Measurements from ENCODE around the gene ETHE1.

The ETHE1 gene

DNA sequence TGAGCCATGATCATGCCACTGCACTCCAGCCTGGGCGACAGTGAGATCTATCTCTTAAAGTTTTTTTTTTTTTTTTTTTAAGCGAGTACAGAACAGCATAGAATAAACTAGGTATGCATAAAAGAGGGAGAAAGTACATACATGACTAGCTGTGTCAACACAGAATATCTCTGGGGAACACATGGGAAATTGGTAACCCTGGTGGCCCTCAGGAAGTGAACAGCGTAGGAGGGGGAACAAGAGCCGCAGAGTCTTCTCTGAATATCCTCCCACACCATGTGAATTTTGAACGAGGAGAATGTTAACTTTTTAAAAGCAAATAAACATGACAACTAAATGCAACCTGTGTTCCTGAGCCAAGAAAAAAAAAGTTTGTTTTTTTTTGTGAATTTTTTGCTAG, 37.7 kb downstream of the ETHE1 start:
- no peak for DNase-seq (ENCODE audit: low read depth)

DNA sequence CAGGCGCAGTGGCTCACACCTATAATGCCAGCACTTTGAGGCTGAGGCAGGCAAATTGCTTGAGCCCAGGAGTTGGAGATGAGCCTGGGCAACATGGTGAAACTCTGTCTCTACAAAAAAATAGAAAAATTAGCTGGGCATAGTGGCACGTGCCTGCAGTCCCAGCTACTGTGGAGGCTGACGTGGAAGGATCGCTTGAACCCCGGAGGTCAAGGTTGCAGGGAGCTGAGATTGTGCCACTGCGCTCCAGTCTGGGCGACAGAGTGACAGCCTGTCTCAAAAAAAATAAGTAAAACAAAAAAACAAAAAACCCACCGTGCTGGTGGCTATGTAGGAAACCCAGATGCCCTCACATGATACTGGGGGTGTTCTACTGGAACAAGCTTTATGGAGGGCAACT, 38.8 kb downstream of the ETHE1 start:
- no peak for DNase-seq (ENCODE audit: low read depth)

- no peak for DNase-seq (ENCODE audit: low read depth)
These were observed 40.6 kb downstream of the ETHE1 start for GRCh38 chr19:43486412-43486811.

DNA sequence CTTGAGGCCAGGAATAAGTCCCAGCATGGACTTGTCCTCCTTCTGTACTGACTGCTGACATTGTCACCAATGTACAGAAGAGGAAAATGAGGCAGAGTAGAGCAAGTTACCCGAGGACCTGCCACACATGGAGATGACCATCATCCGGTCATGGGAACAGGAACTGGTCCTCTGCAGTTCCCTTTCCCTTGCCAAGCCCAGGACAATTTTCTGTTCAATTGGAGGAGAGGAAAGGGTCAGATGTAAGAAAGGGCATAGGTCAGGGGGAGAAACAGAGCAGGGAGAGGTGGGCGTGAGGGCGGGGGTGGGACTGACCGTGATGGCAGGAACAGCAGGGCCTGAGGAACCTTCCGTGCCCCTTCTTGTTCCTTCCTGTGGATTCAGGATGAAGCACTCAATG, 41.0 kb downstream of the ETHE1 start:
- DNase-seq (ENCODE audit: low read depth) = no peak

DNA sequence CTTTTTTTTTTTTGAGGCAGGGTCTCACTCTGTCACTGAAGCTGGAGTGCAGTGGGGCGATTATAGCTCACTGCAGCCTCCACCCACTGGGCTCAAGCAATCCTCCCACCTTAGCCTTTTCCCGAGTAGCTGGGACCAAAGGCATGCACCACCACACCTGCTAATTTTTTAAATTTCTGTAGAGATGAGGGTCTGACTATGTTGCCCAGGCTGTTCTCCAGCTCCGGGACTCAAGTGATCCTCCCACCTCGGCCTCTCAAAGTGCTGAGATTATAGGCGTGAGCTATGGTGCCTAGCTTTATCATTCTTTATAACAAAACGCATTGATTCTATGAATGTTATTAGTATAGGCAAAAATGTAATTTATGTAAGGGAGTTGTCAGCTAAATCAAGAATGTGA, 43.7 kb downstream of the ETHE1 start:
- no peak for DNase-seq (ENCODE audit: low read depth)

- DNase-seq (ENCODE audit: low read depth) = no peak
These were observed 44.8 kb downstream of the ETHE1 start for GRCh38 chr19:43482193-43482592.

- DNase-seq (ENCODE audit: low read depth) = no peak
These were observed 45.3 kb downstream of the ETHE1 start for GRCh38 chr19:43481701-43482100.

GRCh38 chr19:43480574-43480973, 46.4 kb downstream of the ETHE1 start:
- no peak for DNase-seq (ENCODE audit: low read depth)

GRCh38 chr19:43479961-43480561, 46.9 kb downstream of the ETHE1 start:
- no peak for DNase-seq (ENCODE audit: low read depth)

DNA sequence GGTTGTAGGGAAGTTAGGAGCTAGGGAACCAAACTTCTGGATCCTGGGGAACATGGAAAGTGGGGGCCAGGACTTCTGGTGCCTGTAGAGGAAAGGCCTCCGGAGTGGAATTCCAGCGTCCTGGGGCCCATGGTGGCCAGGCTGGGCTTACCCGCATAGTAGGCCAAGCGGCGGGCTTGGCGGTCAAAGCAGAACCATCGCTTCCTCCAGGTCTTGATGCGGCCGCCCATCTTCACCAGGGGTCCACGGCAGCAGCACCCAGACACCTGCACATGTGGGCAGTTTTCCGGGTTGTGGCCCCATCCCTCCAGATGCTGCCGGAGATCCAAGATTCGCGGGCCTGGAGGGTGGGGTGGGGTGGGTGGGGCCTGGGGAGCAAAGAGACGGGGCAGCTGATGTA, 47.8 kb downstream of the ETHE1 start:
- DNase-seq (ENCODE audit: low read depth) = no peak

GRCh38 chr19:43478323-43478722, 48.7 kb downstream of the ETHE1 start:
- no peak for DNase-seq (ENCODE audit: low read depth)

GRCh38 chr19:43476606-43477005, 50.4 kb downstream of the ETHE1 start:
- DNase-seq (ENCODE audit: low read depth) = no peak

DNA sequence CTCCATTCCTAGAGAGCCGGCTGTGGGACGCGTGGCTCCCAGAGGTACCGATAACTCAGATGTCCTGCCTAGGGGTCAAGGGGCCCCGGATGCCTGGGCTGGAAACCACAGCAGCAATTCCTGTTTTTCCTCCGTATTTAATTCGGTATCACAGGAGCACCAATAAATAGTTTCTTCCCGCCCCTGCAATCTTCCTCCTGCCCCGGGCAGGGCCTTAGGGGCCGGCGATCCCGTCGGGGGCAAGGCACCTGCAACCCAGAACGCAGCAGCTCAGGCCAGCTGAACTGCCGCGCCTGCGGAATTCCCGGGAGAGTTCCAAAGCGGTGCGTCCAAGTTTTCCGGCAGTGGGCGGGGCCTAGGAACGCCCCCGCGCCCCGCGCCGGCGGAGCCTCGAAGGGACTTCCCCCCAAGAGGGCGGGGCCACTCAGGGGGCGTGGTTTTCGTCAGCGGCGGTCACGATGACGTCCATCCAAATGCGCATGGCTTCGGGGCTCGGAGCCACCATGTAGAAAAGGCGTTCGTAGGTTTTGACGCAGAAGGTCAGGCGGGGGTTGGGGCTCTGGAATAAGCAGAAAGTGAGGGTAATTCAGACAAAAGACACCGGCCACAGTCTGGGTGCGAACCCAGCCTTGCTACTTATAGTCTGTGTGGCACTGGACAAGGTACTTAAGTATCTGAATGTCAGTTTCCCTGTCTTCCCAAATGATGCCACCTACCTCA, 51.9 kb downstream of the ETHE1 start:
- DNase-seq (ENCODE audit: low read depth) = peak; percentile 92

DNA sequence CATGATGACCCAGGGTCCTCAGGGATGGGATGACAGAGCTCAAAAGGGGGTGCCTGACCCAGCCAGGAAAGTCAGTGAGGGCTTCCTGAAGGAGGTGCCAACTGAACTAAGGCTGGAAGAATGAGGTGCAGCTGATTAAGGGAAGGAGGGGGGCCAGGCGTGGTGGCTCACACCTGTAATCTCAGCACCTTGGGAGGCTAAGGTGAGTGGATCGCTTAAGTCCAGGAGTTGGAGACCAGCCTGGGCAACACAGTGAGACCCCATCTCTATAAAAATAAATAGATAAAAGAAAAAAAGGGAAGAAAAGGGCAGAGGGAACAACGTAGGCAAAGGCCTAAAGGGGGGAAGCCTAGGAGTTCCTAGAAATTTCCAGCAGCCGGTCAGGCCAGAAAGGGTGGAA, 52.5 kb downstream of the ETHE1 start:
- DNase-seq (ENCODE audit: low read depth) = no peak

GRCh38 chr19:43471091-43471490, 55.9 kb downstream of the ETHE1 start:
- no peak for DNase-seq (ENCODE audit: low read depth)

DNA sequence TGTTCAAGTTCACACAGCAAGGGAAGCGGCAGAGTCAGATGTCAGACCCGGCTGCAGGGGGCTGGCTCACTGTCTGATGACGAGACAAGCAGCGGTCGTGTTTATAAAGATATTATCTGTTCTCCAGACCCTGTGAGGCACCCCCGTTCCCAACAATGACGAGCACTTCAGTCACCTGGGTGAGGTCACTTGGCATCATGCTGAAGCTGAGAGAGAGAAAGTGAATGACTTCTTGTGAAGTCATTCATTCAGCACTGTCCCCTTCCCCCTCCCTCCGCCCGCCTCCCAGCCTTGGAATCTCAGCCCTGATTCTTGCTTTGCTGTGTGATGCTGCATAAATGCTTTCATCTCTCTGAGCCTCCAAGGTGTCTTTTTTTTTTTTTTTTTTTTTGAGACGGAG, 56.7 kb downstream of the ETHE1 start:
- DNase-seq (ENCODE audit: low read depth) = no peak

DNA sequence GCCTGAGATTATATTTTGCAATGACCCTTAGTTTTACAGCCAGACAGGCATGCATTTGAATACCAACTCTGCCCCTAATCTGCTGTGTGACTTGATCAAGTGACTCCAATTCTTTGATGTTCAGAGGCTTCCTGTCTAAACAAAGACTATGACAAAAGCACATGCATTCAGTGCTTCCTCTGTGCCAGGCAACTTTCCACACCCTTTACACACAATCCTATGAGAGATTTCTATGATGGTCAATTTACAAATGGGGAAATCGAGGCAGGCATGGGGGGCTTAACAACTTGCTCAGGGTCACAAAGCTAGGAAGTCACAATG, 57.9 kb downstream of the ETHE1 start:
- no peak for DNase-seq (ENCODE audit: low read depth)

GRCh38 chr19:43468354-43469159, 58.4 kb downstream of the ETHE1 start:
- no peak for DNase-seq (ENCODE audit: low read depth)

DNA sequence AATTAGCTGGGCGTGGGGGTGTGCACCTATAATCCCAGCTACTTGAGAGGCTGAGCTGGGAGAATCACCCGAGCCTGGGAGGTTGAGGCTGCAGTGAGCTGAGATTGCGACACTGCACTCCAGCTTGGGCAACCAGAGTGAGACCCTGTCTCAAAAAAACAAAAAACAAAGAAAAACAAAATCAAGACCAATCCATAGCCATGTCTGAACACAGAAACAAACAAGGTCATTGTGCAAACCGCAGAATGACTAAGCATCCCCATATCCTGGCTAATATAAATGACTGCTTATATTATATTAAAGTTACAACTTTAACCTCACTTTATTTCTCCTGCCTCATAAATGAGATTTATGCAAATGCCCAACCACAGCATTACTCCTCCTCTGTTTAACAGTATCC, 59.3 kb downstream of the ETHE1 start:
- no peak for DNase-seq (ENCODE audit: low read depth)

DNA sequence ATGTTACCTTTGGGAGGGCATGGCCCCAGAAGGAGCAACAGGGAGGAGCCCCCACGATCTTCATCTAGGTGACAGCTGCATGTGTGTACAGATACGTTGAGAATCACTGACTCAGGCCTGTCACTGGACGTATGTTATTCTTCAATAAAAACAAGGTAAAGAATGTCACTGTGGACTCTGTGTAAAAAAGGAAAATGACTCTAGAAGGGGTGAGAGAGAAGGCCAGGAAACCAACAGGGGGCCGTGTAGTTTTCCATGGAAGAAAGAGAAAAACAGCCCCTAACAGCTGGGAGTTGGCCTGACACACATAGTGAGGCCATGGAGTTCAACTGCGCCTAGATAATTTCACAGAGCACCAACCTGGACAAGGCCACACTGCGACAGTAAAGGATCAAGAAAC, 59.7 kb downstream of the ETHE1 start:
- DNase-seq (ENCODE audit: low read depth) = no peak

GRCh38 chr19:43466793-43467192, 60.2 kb downstream of the ETHE1 start:
- no peak for DNase-seq (ENCODE audit: low read depth)

DNA sequence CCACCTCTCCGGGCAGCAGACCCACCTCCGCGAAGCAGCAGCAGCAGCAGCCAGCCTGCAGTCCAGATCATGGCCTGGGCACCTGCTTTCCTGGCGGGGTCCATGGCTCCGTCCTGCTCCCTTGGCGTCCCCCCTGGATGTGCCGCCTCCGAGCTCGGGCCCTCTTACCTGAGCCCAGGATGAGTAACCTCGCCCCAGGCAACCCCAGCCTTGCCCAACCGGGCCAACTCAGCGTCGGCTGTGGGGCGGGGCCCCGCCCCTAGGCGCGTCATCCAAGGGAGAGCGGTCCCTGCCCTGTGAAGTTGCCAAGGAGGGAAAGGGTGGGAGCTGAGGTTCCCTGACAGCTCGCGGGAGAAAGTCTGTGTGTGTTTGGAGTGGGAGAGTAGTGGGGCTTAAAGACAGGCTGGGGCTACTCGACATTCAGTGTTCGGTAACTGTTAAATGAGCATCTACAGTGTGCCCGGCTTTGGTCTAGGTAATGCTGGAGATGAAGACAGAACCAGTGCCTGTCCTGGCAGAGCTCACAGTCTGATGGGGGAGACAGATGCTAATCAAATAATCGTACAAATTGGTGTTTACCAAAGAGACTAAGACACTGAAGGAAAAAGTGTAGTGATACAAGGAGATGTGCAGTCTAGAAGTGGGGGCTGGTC, 61.4 kb downstream of the ETHE1 start, which contains the start of gene LYPD3:
Gene LYPD3 (minus strand): TSS at position 141 of the 653 bp plus-strand sequence. CDS start 37 bp downstream, at position 104.
- DNase-seq (ENCODE audit: low read depth) = no peak

Measured in activated T-helper 9 cell treated with anti-CD3 and anti-CD28 coated beads, Interleukin-2, amount 50 U/mL, for 16 hours (primary cell).